Measurements from ENCODE around the gene SETMAR. TPM values are rescaled to one million over a fixed set of nuclear protein-coding genes. Genes with fewer than 3 reads are reported as not detected.
A peak's percentile ranks its signal among the peaks of the same experiment; 100 is the strongest.

Gene SETMAR
- total and polyA plus RNA-seq, 2 donors (not counting 1 experiment from before 2014, with no cell fraction given): 13.9 to 14.7 TPM

DNA sequence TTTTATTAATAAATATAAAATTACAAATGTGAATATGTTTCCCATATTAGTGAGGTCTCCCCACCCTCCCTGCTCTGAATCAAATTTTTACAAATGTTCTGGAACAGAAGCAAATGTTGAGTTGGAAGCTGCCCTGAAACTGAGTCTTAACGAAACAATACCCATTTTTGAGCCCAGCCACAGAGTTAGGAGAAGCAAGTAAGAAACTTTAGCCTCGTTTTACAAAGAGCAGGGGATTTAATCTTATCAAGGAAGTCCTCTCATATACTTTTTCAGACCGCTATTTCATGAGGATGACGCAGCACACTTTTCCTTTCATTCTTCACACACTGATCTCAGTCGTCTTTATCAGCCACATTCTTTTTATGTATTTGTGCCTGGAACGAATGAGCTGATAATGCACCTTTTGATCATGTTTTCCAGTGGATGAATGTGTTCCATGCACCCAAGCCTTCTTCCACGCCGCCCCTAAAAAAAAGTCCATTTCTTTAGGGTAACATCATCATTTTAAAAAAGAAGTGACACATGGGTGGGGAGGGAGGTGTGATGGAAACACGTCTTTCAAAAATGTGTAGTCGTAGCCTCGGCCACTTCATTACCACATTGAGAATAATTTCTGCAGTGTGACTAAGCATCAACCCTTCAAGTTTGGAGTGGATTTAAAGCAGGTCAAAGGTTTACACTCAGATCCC is 48.1 kb downstream of the SETMAR start:
- Histone ChIP-seq H2AFZ (ENCODE audit: low read length) (no peak overlapping the region), H3K9me3 (ENCODE audit: control insufficient read depth, insufficient read depth, low read depth, low read length) (no peaks in the 10 kb centered on the region), H3K79me2 (ENCODE audit: control insufficient read depth, insufficient read depth, low read length) (no peaks in the 10 kb centered on the region), H3K36me3 (ENCODE audit: control insufficient read depth, insufficient read depth, low read length) (no peaks in the 10 kb centered on the region), H3K9ac (ENCODE audit: insufficient read depth, low read length) (peak overlapping the region; percentile 17), H3K4me1 (ENCODE audit: control insufficient read depth, extremely low read depth, insufficient read depth, low read length) (peaks cover 2% of the 10 kb centered on the region), H3K27ac (ENCODE audit: insufficient read depth, low read length) (peak overlapping the region; percentile 62), H3K4me2 (ENCODE audit: extremely low read depth, insufficient read depth, low read length) (no peak overlapping the region), H3K4me3 (replicated peaks in 1 of 4; ENCODE audit: control extremely low read depth in 1 of 4, insufficient read depth in 1 of 4, low read depth in 3 of 4, low read length in 4 of 4) (peak overlapping the region in 2 of 4 experiments; percentile 46 to 50), H4K20me1 (ENCODE audit: control insufficient read depth, extremely low read depth, insufficient read depth, low read length) (no peaks in the 10 kb centered on the region), H3K27me3 (ENCODE audit: control insufficient read depth, insufficient read depth, low read length) (no peaks in the 10 kb centered on the region)
- no peak for TF ChIP-seq CTCF (conservative IDR thresholded peaks at IDR 0.05 in 1 of 2, IDR thresholded peaks at IDR 0.05 in 1 of 2; ENCODE audit: low read depth in 1 of 2, low read length in 2 of 2)
- no peak for TF ChIP-seq EZH2 (IDR thresholded peaks at IDR 0.05; ENCODE audit: low read length, missing control alignments)
- peak; percentile 37 to 68 for DNase-seq (ENCODE audit: low read depth in 2 of 2)

GRCh38 chr3:4351872-4352271 is 48.7 kb downstream of the SETMAR start:
- Histone ChIP-seq H3K4me2 (ENCODE audit: extremely low read depth, insufficient read depth, low read length) (no peak overlapping the region), H3K4me1 (ENCODE audit: control insufficient read depth, extremely low read depth, insufficient read depth, low read length) (peaks cover 2% of the 10 kb centered on the region), H4K20me1 (ENCODE audit: control insufficient read depth, extremely low read depth, insufficient read depth, low read length) (no peaks in the 10 kb centered on the region), H3K36me3 (ENCODE audit: control insufficient read depth, insufficient read depth, low read length) (no peaks in the 10 kb centered on the region), H3K9ac (ENCODE audit: insufficient read depth, low read length) (no peak overlapping the region), H3K27me3 (ENCODE audit: control insufficient read depth, insufficient read depth, low read length) (no peaks in the 10 kb centered on the region), H3K4me3 (replicated peaks in 1 of 4; ENCODE audit: control extremely low read depth in 1 of 4, insufficient read depth in 1 of 4, low read depth in 3 of 4, low read length in 4 of 4) (no peak overlapping the region), H3K27ac (ENCODE audit: insufficient read depth, low read length) (no peak overlapping the region), H3K79me2 (ENCODE audit: control insufficient read depth, insufficient read depth, low read length) (no peaks in the 10 kb centered on the region), H2AFZ (ENCODE audit: low read length) (no peak overlapping the region), H3K9me3 (ENCODE audit: control insufficient read depth, insufficient read depth, low read depth, low read length) (no peaks in the 10 kb centered on the region)
- no peak for TF ChIP-seq EZH2 (IDR thresholded peaks at IDR 0.05; ENCODE audit: low read length, missing control alignments)
- TF ChIP-seq CTCF (conservative IDR thresholded peaks at IDR 0.05 in 1 of 2, IDR thresholded peaks at IDR 0.05 in 1 of 2; ENCODE audit: low read depth in 1 of 2, low read length in 2 of 2): no peak
- no peak for DNase-seq (ENCODE audit: low read depth in 2 of 2)

- TF ChIP-seq CTCF (conservative IDR thresholded peaks at IDR 0.05 in 1 of 2, IDR thresholded peaks at IDR 0.05 in 1 of 2; ENCODE audit: low read depth in 1 of 2, low read length in 2 of 2) (no peak), EZH2 (IDR thresholded peaks at IDR 0.05; ENCODE audit: low read length, missing control alignments) (no peak)
- peak overlapping the region; percentile 3 for H3K4me2 ChIP-seq (ENCODE audit: extremely low read depth, insufficient read depth, low read length)
These were observed 52.4 kb downstream of the SETMAR start for GRCh38 chr3:4355401-4356219.

More at GRCh38 chr3:4355401-4356219, 52.4 kb downstream of the SETMAR start:
- Histone ChIP-seq H2AFZ (ENCODE audit: low read length) (no peak overlapping the region), H3K4me1 (ENCODE audit: control insufficient read depth, extremely low read depth, insufficient read depth, low read length) (peaks cover 5% of the 10 kb centered on the region), H3K36me3 (ENCODE audit: control insufficient read depth, insufficient read depth, low read length) (no peaks in the 10 kb centered on the region), H3K27ac (ENCODE audit: insufficient read depth, low read length) (no peak overlapping the region), H3K9me3 (ENCODE audit: control insufficient read depth, insufficient read depth, low read depth, low read length) (no peaks in the 10 kb centered on the region), H3K9ac (ENCODE audit: insufficient read depth, low read length) (no peak overlapping the region), H3K27me3 (ENCODE audit: control insufficient read depth, insufficient read depth, low read length) (no peaks in the 10 kb centered on the region), H4K20me1 (ENCODE audit: control insufficient read depth, extremely low read depth, insufficient read depth, low read length) (no peaks in the 10 kb centered on the region), H3K4me3 (replicated peaks in 1 of 4; ENCODE audit: control extremely low read depth in 1 of 4, insufficient read depth in 1 of 4, low read depth in 3 of 4, low read length in 4 of 4) (no peak overlapping the region), H3K79me2 (ENCODE audit: control insufficient read depth, insufficient read depth, low read length) (no peaks in the 10 kb centered on the region)
- peak; percentile 1 to 18 for DNase-seq (ENCODE audit: low read depth in 2 of 2)

All from fibroblast of lung (primary cell).